Spleen (tissue), 7 donors: ENCODE data around the gene AKT1S1.

Experiments
- CTCF ChIP-seq, 11 experiments: fragments of 200-600 bp in 7 of 11; fragments of 450-650 bp in 4 of 11; sonication (generic) in 4 of 11; IDR thresholded peaks in 8 of 11; conservative IDR thresholded peaks in 3 of 11; 1 replicate in 7 of 11; 2 replicates in 4 of 11; pipeline versions ENCODE4 v1.4.0 to v1.8.0; 2016 to 2021; ENCODE audit warnings: antibody characterized with exemption in 11 of 11, inconsistent platforms in 4 of 11, mild to moderate bottlenecking in 1 of 11
- POLR2A ChIP-seq, 3 donors: fragments of 450-650 bp; IDR thresholded peaks; one replicate each; pipeline ENCODE4 v1.5.1; 2017; ENCODE audit warnings: antibody characterized with exemption in 3 of 3, mild to moderate bottlenecking in 1 of 3
- donor health status: DM: no; HTN: no; CAD: no; lungs with moderate emphysema.
- donor health status: DM: no; HTN: no; CAD: no.
- donor health status: DM: no; HTN: no; CAD: no.

GRCh38 chr19:49869009-49869483, 8.1 kb downstream of the AKT1S1 start:
- TF ChIP-seq CTCF (IDR thresholded peaks at IDR 0.05 in 8 of 11, conservative IDR thresholded peaks at IDR 0.05 in 3 of 11) (no peak), POLR2A (IDR thresholded peaks at IDR 0.05) (peak in 1 of 3 donors; percentile 24)
